HFFc6 (cell line): ENCODE data around the gene INPP5E. TPM values are rescaled to one million over a fixed set of nuclear protein-coding genes. Genes with fewer than 3 reads are reported as not detected.
"Not testable (repeated sequence)": the region's sequence is repeated elsewhere in the genome, so short reads cannot be mapped to it uniquely, and the experiment has no call there.

Experiments used
- DNase-seq: peaks from one replicate; pipeline ENCODE4 v3.0.0-alpha.2; 2018
- H3K27ac Mint-ChIP-seq: 2 replicates; pipeline ENCODE4 v1.8.0; 2020; ENCODE audit warnings: mild to moderate bottlenecking, mixed read lengths
- H3K27me3 Mint-ChIP-seq: 2 replicates; pipeline ENCODE4 v1.8.0; 2021; ENCODE audit warnings: mild to moderate bottlenecking, moderate library complexity, mixed read lengths; ENCODE audit not compliant: insufficient read depth
- H3K36me3 Mint-ChIP-seq: 2 replicates; pipeline ENCODE4 v1.8.0; 2021; ENCODE audit warnings: low read depth, mixed read lengths
- H3K4me1 Mint-ChIP-seq: 2 replicates; pipeline ENCODE4 v1.8.0; 2020; ENCODE audit warnings: low read depth, mixed read lengths
- H3K4me3 Mint-ChIP-seq: 2 replicates; pipeline ENCODE4 v1.8.0; 2020; ENCODE audit warnings: mild to moderate bottlenecking, moderate library complexity, mixed read lengths
- H3K9me3 Mint-ChIP-seq: 2 replicates; pipeline ENCODE4 v1.8.0; 2020; ENCODE audit warnings: mild to moderate bottlenecking, mixed read lengths
- CTCF ChIP-seq: fragments of 200-600 bp; sonication (generic); IDR thresholded peaks from 2 replicates; pipeline ENCODE4 v1.5.0; 2021; ENCODE audit warnings: antibody characterized with exemption, mild to moderate bottlenecking
- total RNA-seq, 6 experiments: library from RNA; stranded (reverse); fragmentation: NEBNext Ultra II Directional; extraction: Animal tissue kit (Norgen Biotek cat#: 25700); gene quantifications; 2 replicates in 1 of 6; 3 replicates in 5 of 6; pipeline ENCODE4 v1.2.3, GENCODE V29; 2021

Gene INPP5E
- total RNA-seq, 6 experiments from 2014 or later = 11.5 to 14.0 (median 12.3) TPM

- Mint-ChIP-seq H3K27me3 (peaks cover 9% of the 10 kb centered on the region; the same call in 1 of the 2 replicates), H3K27ac (no peak overlapping the region), H3K36me3 (peaks cover 9% of the 10 kb centered on the region), H3K9me3 (no peaks in the 10 kb centered on the region), H3K4me3 (no peak overlapping the region), H3K4me1 (no peaks in the 10 kb centered on the region; the same call in 1 of the 2 replicates)
- TF ChIP-seq CTCF = no peak; the same call in 1 of the 2 replicates
- DNase-seq = no peak
These were observed 8.9 kb downstream of the INPP5E start for GRCh38 chr9:136430588-136431234.

GRCh38 chr9:136429683-136430491, 9.8 kb downstream of the INPP5E start:
- H3K27ac Mint-ChIP-seq = no peak overlapping the region
- H3K9me3 Mint-ChIP-seq = no peaks in the 10 kb centered on the region
- no peaks in the 10 kb centered on the region for H3K4me1 Mint-ChIP-seq
- TF ChIP-seq CTCF = peak; percentile 11; the same call in 1 of the 2 replicates
- no peak for DNase-seq
- peaks cover 8% of the 10 kb centered on the region for H3K27me3 Mint-ChIP-seq
- peaks cover 13% of the 10 kb centered on the region; the same call in 1 of the 2 replicates for H3K36me3 Mint-ChIP-seq
- H3K4me3 Mint-ChIP-seq = no peak overlapping the region

GRCh38 chr9:136429075-136429628, 10.5 kb downstream of the INPP5E start:
- Mint-ChIP-seq H3K9me3 (no peaks in the 10 kb centered on the region), H3K4me1 (no peaks in the 10 kb centered on the region)
- TF ChIP-seq CTCF = no peak

GRCh38 chr9:136426787-136427186, 12.9 kb downstream of the INPP5E start:
- H3K27ac Mint-ChIP-seq = no peak overlapping the region
- H3K27me3 Mint-ChIP-seq = peaks cover 7% of the 10 kb centered on the region
- no peaks in the 10 kb centered on the region for H3K4me1 Mint-ChIP-seq
- TF ChIP-seq CTCF = no peak
- peaks cover 17% of the 10 kb centered on the region; the same call in 1 of the 2 replicates for H3K36me3 Mint-ChIP-seq
- no peak for DNase-seq
- no peak overlapping the region for H3K4me3 Mint-ChIP-seq
- H3K9me3 Mint-ChIP-seq = no peaks in the 10 kb centered on the region

More at GRCh38 chr9:136429075-136429628, 10.5 kb downstream of the INPP5E start:
- no peak overlapping the region for H3K27ac Mint-ChIP-seq
- DNase-seq = no peak
- H3K36me3 Mint-ChIP-seq = peaks cover 13% of the 10 kb centered on the region; the same call in 1 of the 2 replicates
- H3K4me3 Mint-ChIP-seq = no peak overlapping the region
- peaks cover 8% of the 10 kb centered on the region for H3K27me3 Mint-ChIP-seq

GRCh38 chr9:136425367-136425766, 14.3 kb downstream of the INPP5E start:
- not testable (repeated sequence) for H3K9me3 Mint-ChIP-seq, DNase-seq, H3K27me3 Mint-ChIP-seq, H3K4me3 Mint-ChIP-seq, H3K4me1 Mint-ChIP-seq
- Mint-ChIP-seq H3K27ac (peak overlapping the region; percentile 54; the same call in 1 of the 2 replicates), H3K36me3 (peaks cover 22% of the 10 kb centered on the region)
